Osteoblast (primary cell): Measurements from ENCODE around the gene MAP3K14. TPM values are rescaled to one million over a fixed set of nuclear protein-coding genes. Genes with fewer than 3 reads are reported as not detected.

ENCODE experiments used
- DNase-seq: peaks from one replicate; pipeline ENCODE4 v3.0.0; 2011; ENCODE audit warnings: low spot score, mixed read lengths; ENCODE audit not compliant: insufficient read length; ENCODE audit errors: missing footprints
- H2AFZ ChIP-seq: 2 replicates; pipeline ENCODE4 v1.6.0; 2011; ENCODE audit warnings: mild to moderate bottlenecking, low read length
- H3K27ac ChIP-seq: 2 replicates; pipeline ENCODE4 v1.5.1; 2011; ENCODE audit warnings: mild to moderate bottlenecking, low read depth, low read length, moderate library complexity
- H3K27me3 ChIP-seq: 2 replicates; pipeline ENCODE4 v1.6.0; 2012; ENCODE audit warnings: mild to moderate bottlenecking, control low read depth, inconsistent platforms, low read length, moderate library complexity; ENCODE audit not compliant: insufficient read depth
- H3K36me3 ChIP-seq: 2 replicates; pipeline ENCODE4 v1.5.1; 2011; ENCODE audit warnings: mild to moderate bottlenecking, low read length, control low read depth, moderate library complexity; ENCODE audit not compliant: insufficient read depth
- H3K4me1 ChIP-seq: 2 replicates; pipeline ENCODE4 v1.5.1; 2011; ENCODE audit warnings: mild to moderate bottlenecking, low read length, control low read depth, moderate library complexity; ENCODE audit not compliant: insufficient read depth
- H3K4me2 ChIP-seq: 2 replicates; pipeline ENCODE4 v1.6.0; 2011; ENCODE audit warnings: mild to moderate bottlenecking, low read length; ENCODE audit not compliant: insufficient read depth
- H3K4me3 ChIP-seq: fragments of 200-600 bp; sonication (generic); 3 replicates; pipeline ENCODE4 v1.5.1; 2012; ENCODE audit warnings: mild to moderate bottlenecking, low read length, inconsistent platforms; ENCODE audit not compliant: insufficient read depth
- H3K79me2 ChIP-seq: 2 replicates; pipeline ENCODE4 v1.6.0; 2012; ENCODE audit warnings: mild to moderate bottlenecking, low read length, control low read depth, inconsistent platforms; ENCODE audit not compliant: insufficient read depth
- H3K9me3 ChIP-seq: 2 replicates; pipeline ENCODE4 v1.5.1; 2011; ENCODE audit warnings: low read depth, low read length, control low read depth
- H4K20me1 ChIP-seq: 2 replicates; pipeline ENCODE4 v1.6.0; 2012; ENCODE audit warnings: mild to moderate bottlenecking, low read length, control low read depth; ENCODE audit not compliant: insufficient read depth
- total RNA-seq: library from RNA; depleted of rRNA; stranded (reverse); fragments of >200 nt; gene quantifications from 2 replicates; pipeline ENCODE4 v1.2.3, GENCODE V29; 2012
- TF ChIP-seq, protein P1 (sequence below): IDR thresholded peaks from 2 replicates; pipeline ENCODE4 v1.5.1; 2011; ENCODE audit warnings: mild to moderate bottlenecking, low read depth, low read length, moderate library complexity; ENCODE audit errors: extremely low read depth

MAP3K14 gene
- total RNA-seq, 1 donor: 3.6 TPM

DNA sequence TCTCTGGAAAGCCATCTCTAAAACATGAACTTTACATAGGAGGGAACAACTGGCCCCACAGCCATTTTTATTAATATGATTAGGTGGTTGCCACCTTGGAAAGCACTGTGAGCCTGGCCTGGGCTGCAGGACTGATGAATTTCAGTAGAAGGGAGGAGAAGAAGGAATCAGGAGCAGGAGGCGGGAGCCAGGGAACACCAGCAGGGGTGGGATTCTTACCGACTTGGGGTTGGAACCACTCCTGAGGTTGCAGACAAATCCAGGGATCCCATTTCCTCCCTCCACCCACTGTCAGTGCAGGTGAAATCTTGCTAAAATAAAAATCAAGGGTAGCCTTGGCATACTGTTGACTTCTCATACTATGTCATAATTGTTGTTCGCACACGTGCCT lies 16.9 kb upstream of the MAP3K14 start:
- H3K27me3 ChIP-seq: no peaks in the 10 kb centered on the region
- DNase-seq: peak; percentile 30
- H3K79me2 ChIP-seq: no peaks in the 10 kb centered on the region
- peaks cover 14% of the 10 kb centered on the region for H3K4me1 ChIP-seq
- H3K27ac ChIP-seq: no peak overlapping the region
- TF ChIP-seq, protein P1, sequence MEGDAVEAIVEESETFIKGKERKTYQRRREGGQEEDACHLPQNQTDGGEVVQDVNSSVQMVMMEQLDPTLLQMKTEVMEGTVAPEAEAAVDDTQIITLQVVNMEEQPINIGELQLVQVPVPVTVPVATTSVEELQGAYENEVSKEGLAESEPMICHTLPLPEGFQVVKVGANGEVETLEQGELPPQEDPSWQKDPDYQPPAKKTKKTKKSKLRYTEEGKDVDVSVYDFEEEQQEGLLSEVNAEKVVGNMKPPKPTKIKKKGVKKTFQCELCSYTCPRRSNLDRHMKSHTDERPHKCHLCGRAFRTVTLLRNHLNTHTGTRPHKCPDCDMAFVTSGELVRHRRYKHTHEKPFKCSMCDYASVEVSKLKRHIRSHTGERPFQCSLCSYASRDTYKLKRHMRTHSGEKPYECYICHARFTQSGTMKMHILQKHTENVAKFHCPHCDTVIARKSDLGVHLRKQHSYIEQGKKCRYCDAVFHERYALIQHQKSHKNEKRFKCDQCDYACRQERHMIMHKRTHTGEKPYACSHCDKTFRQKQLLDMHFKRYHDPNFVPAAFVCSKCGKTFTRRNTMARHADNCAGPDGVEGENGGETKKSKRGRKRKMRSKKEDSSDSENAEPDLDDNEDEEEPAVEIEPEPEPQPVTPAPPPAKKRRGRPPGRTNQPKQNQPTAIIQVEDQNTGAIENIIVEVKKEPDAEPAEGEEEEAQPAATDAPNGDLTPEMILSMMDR: no peak
- no peak overlapping the region for H2AFZ ChIP-seq
- H3K4me3 ChIP-seq: no peak overlapping the region
- H3K36me3 ChIP-seq: no peaks in the 10 kb centered on the region
- H3K4me2 ChIP-seq: no peak overlapping the region
- H3K9me3 ChIP-seq: no peaks in the 10 kb centered on the region
- H4K20me1 ChIP-seq: no peaks in the 10 kb centered on the region

DNA sequence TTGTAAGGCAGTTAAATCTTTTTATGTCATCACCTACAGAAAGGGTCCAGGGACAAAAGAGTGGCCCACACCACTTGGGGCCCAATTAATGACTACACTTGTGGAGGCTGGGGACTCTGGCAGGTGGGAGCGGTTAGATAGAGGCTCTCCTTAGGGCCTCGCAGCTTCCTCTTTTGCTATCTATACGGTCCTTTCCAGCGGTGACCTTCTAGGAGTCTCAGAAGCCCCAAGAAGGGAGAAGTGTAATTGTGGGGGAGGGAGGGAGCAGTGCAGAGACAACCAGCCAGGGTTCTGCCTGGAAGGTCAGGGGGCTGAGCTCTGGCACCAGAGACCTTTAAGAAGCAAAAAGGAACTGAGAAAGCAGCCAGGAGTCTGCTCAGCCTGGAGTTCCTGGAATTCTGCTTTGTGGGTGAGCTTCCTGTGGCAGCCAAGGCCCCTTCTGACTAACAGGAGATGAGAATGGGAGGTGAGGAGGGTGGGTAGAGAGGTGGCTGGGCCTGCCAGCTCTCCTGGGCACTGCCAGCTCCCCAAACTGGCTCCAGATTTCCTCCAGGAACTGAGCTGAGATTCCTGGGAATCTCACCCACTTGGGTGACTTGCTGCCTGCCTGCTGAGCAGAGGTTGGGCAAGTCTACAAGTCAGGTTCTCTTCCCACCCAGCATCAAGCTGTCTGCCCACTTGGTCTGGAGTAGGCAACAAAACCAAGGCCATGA lies 16.3 kb upstream of the MAP3K14 start:
- no peaks in the 10 kb centered on the region for H3K36me3 ChIP-seq
- no peak overlapping the region for H3K4me2 ChIP-seq
- H3K27me3 ChIP-seq: no peaks in the 10 kb centered on the region
- H3K27ac ChIP-seq: no peak overlapping the region
- TF ChIP-seq, protein P1: no peak
- H3K79me2 ChIP-seq: no peaks in the 10 kb centered on the region
- H2AFZ ChIP-seq: peak overlapping the region; percentile 48
- H3K9me3 ChIP-seq: no peaks in the 10 kb centered on the region
- H4K20me1 ChIP-seq: no peaks in the 10 kb centered on the region
- H3K4me1 ChIP-seq: peaks cover 14% of the 10 kb centered on the region
- no peak overlapping the region for H3K4me3 ChIP-seq
- DNase-seq: peak; percentile 79

DNA sequence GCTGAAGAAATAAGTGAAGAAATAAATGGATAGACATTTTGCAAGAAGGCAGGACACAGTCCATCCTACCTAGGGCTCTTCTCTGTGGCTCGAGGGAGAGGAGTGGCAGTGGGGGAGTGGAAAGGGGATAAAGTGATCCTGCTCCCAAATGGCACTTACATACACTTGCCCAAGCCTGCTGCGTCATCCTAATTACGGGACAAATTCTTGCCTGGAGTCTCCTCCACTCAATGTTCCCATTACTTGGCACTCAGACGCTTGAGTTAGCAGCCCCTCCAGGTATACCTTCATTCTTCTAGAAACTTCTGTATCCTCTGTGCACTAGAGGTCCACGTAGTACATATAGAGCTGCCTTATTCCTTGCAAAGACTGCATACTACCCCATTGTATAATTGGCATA lies 15.7 kb upstream of the MAP3K14 start:
- H2AFZ ChIP-seq: no peak overlapping the region
- no peaks in the 10 kb centered on the region for H3K79me2 ChIP-seq
- no peak overlapping the region for H3K27ac ChIP-seq
- H3K36me3 ChIP-seq: no peaks in the 10 kb centered on the region
- H3K4me1 ChIP-seq: peaks cover 14% of the 10 kb centered on the region
- TF ChIP-seq, protein P1: no peak
- no peak overlapping the region for H3K4me2 ChIP-seq
- H3K27me3 ChIP-seq: no peaks in the 10 kb centered on the region
- no peaks in the 10 kb centered on the region for H4K20me1 ChIP-seq
- DNase-seq: peak; percentile 8
- no peak overlapping the region for H3K4me3 ChIP-seq
- H3K9me3 ChIP-seq: no peaks in the 10 kb centered on the region

DNA sequence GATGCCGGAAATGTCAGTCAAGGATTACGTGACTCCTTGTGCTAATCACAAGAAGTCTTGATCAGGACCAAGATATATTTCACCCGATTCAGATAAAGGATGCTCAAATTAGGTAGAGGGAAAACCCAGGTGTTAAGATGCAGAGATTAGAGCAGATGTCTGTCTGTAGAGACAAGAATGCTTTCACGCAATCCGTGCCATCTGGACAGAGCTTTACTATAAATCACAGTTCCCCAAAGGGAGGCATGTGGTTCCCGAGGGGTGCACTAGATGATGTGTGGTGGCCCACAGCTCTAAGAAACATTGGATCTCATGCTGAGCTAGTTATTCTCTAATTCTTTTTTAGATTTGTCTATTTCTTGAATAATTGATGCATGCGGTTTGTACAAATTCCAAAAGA lies 9.8 kb upstream of the MAP3K14 start:
- no peak overlapping the region for H3K4me2 ChIP-seq
- no peaks in the 10 kb centered on the region for H3K27me3 ChIP-seq
- H2AFZ ChIP-seq: no peak overlapping the region
- TF ChIP-seq, protein P1: no peak
- no peak overlapping the region for H3K27ac ChIP-seq
- peaks cover 16% of the 10 kb centered on the region for H3K4me1 ChIP-seq
- H3K9me3 ChIP-seq: no peaks in the 10 kb centered on the region
- no peak overlapping the region for H3K4me3 ChIP-seq
- H4K20me1 ChIP-seq: no peaks in the 10 kb centered on the region
- H3K36me3 ChIP-seq: no peaks in the 10 kb centered on the region
- H3K79me2 ChIP-seq: no peaks in the 10 kb centered on the region
- no peak for DNase-seq
